Lung (tissue), 12 donors: Measurements from ENCODE around the gene ASCL2. TPM values are rescaled to one million over a fixed set of nuclear protein-coding genes. Genes with fewer than 3 reads are reported as not detected.

Source experiments
- ATAC-seq: fragments of 200-7000 bp; cut with Tn5 transposase; one replicate; pipeline ENCODE4 v1.9.1; 2020; ENCODE audit warnings: moderate number of reproducible peaks; ENCODE audit not compliant: insufficient read depth, low FRiP score
- DNase-seq, 3 donors: peaks; one replicate each; pipeline ENCODE4 v3.0.0-alpha.2; 2013 to 2017
- H3K27ac ChIP-seq, 2 donors: one replicate each; pipeline ENCODE4 v1.5.1; 2013; ENCODE audit warnings: mild to moderate bottlenecking in 2 of 2, moderate library complexity in 2 of 2, control low read depth in 1 of 2, inconsistent platforms in 1 of 2, low read depth in 1 of 2, low read length in 1 of 2
- H3K27me3 ChIP-seq, 3 donors: one replicate each; pipeline ENCODE4 v1.5.1; 2013; ENCODE audit warnings: low read length in 2 of 3; ENCODE audit not compliant: control insufficient read depth in 3 of 3, insufficient read depth in 3 of 3
- H3K36me3 ChIP-seq, 4 donors: one replicate each; pipeline ENCODE4 v1.5.1; 2013; ENCODE audit warnings: low read length in 4 of 4, mild to moderate bottlenecking in 1 of 4, moderate library complexity in 1 of 4; ENCODE audit not compliant: control insufficient read depth in 4 of 4, insufficient read depth in 4 of 4
- H3K4me1 ChIP-seq, 5 donors: one replicate each; pipeline ENCODE4 v1.5.1; 2013; ENCODE audit warnings: low read length in 5 of 5, mild to moderate bottlenecking in 2 of 5, moderate library complexity in 1 of 5; ENCODE audit not compliant: control insufficient read depth in 5 of 5, insufficient read depth in 5 of 5
- H3K4me3 ChIP-seq: one replicate; pipeline ENCODE4 v1.5.1; 2013; ENCODE audit warnings: mild to moderate bottlenecking, control low read depth, moderate library complexity
- H3K9ac ChIP-seq, 2 donors: one replicate each; pipeline ENCODE4 v1.5.1; 2013; ENCODE audit warnings: low read length in 2 of 2, control low read depth in 1 of 2; ENCODE audit not compliant: insufficient read depth in 1 of 2
- H3K9me3 ChIP-seq, 4 donors: one replicate each; pipeline ENCODE4 v1.5.1; 2013; ENCODE audit warnings: low read length in 3 of 4, mild to moderate bottlenecking in 1 of 4, moderate library complexity in 1 of 4; ENCODE audit not compliant: control insufficient read depth in 4 of 4, insufficient read depth in 3 of 4
- CTCF ChIP-seq: IDR thresholded peaks from 2 replicates; pipeline ENCODE4 v1.5.1; 2012; ENCODE audit warnings: mild to moderate bottlenecking; ENCODE audit errors: control extremely low read depth, extremely low read depth
- WGBS, 2 donors: extraction: QIAGEN DNeasy Blood & Tissue Kit; methylation state at CpG; one replicate each; pipeline ENCODE4 v1.1.7; 2013; 5-methylcytosine and 5-hydroxymethylcytosine counted together
- polyA plus RNA-seq, 2 donors: library from polyadenylated mRNA; stranded (reverse); fragments of 200-250 nt; gene quantifications; one replicate each; pipeline ENCODE4 v1.2.1, GENCODE V29; 2013
- total RNA-seq, 2 donors: library from RNA; depleted of rRNA in 1 of 2; stranded (reverse); fragments of >200 nt in 1 of 2; gene quantifications; one replicate each; pipeline ENCODE4 v1.2.1, GENCODE V29; 2014 to 2021
- donor health status: control.
- donor health status: control.
- donor health status: Bipolar disorder and iron deficiency.
- donor health status: healthy.
- donor health status: DM: yes; HTN: yes; CAD: no.

Gene ASCL2
- total and polyA plus RNA-seq, 4 donors, result 0.94 to 2.4 (median 2.2) TPM; not detected in 1

- DNase-seq, result peak; percentile 82 to 85 (median 84)
- no peaks in the 10 kb centered on the region for H3K36me3 ChIP-seq
- H3K4me1 ChIP-seq, result peaks cover 11 to 61% (median 28%) of the 10 kb centered on the region in 5 donors
- no peaks in the 10 kb centered on the region for H3K9me3 ChIP-seq
- no peak overlapping the region for H3K4me3 ChIP-seq
- WGBS, 2 donors, result 21 to 33% methylated on average over 9 to 10 of the region's 10 CpGs
- peak overlapping the region in 1 of 2 donors; percentile 55 for H3K9ac ChIP-seq
- no peaks in the 10 kb centered on the region for H3K27me3 ChIP-seq
- ATAC-seq, result peak; percentile 71
- peak; percentile 91 for TF ChIP-seq CTCF
- H3K27ac ChIP-seq, result peak overlapping the region; percentile 80 to 91
These were observed 34.9 kb upstream of the ASCL2 start for GRCh38 chr11:2305140-2305778.

GRCh38 chr11:2304506-2305139 lies 34.2 kb upstream of the ASCL2 start:
- Histone ChIP-seq H3K27ac (peak overlapping the region; percentile 80 to 91), H3K4me1 (peaks cover 11 to 56% (median 28%) of the 10 kb centered on the region in 5 donors), H3K9me3 (no peaks in the 10 kb centered on the region), H3K36me3 (no peaks in the 10 kb centered on the region), H3K4me3 (no peak overlapping the region), H3K27me3 (no peaks in the 10 kb centered on the region), H3K9ac (peak overlapping the region in 1 of 2 donors; percentile 55)
- DNase-seq (peak in 2 of 3 donors; percentile 32 to 68), ATAC-seq (no peak)
- WGBS, 2 donors, result 59 to 71% methylated on average over 14 of the region's 14 CpGs
- no peak for TF ChIP-seq CTCF

- Histone ChIP-seq H3K27me3 (no peaks in the 10 kb centered on the region), H3K4me3 (no peak overlapping the region), H3K36me3 (no peaks in the 10 kb centered on the region), H3K9me3 (no peaks in the 10 kb centered on the region), H3K27ac (peak overlapping the region; percentile 45 to 91), H3K9ac (no peak overlapping the region), H3K4me1 (peaks cover 11 to 56% (median 28%) of the 10 kb centered on the region in 5 donors)
- ATAC-seq, result no peak
- TF ChIP-seq CTCF, result no peak
- peak in 1 of 3 donors; percentile 23 for DNase-seq
- WGBS, 2 donors, result 54 to 55% methylated on average over 15 of the region's 15 CpGs
These were observed 33.5 kb upstream of the ASCL2 start for GRCh38 chr11:2303627-2304505.
